ENCODE results near the gene TRIAP1. TPM values are rescaled to one million over a fixed set of nuclear protein-coding genes. Genes with fewer than 3 reads are reported as not detected.
A peak's percentile ranks its signal among the peaks of the same experiment; 100 is the strongest.

Gene TRIAP1
- total and polyA plus RNA-seq, 8 donors: 4.7 to 40.6 (median 14.7) TPM

GRCh38 chr12:120474616-120474960 lies 28.4 kb upstream of the TRIAP1 start:
- no peak overlapping the region for H3K27ac ChIP-seq
- intact Hi-C loops (cut with DNase I; ENCODE audit: low total_unique reads): no loop called here

GRCh38 chr12:120473807-120474615 lies 27.8 kb upstream of the TRIAP1 start:
- H3K4me3 ChIP-seq: no peak overlapping the region
- intact Hi-C loops (cut with DNase I; ENCODE audit: low total_unique reads): no loop called here
- no peaks in the 10 kb centered on the region for H3K36me3 ChIP-seq
- WGBS, 5 donors: 67 to 71% (median 69%) methylated on average over 6 of the region's 6 CpGs
- no peaks in the 10 kb centered on the region for H3K9me3 ChIP-seq
- TF ChIP-seq EP300 (IDR thresholded peaks at IDR 0.05): no peak
- no peak for TF ChIP-seq POLR2A (IDR thresholded peaks at IDR 0.05)
- TF ChIP-seq CTCF (IDR thresholded peaks at IDR 0.05): no peak
- TF ChIP-seq POLR2AphosphoS5 (IDR thresholded peaks at IDR 0.05): no peak
- no peak for DNase-seq
- peaks cover 8 to 35% (median 17%) of the 10 kb centered on the region in 4 donors for H3K4me1 ChIP-seq
- no peak overlapping the region for H3K27ac ChIP-seq
- H3K27me3 ChIP-seq: no peaks in the 10 kb centered on the region

More at GRCh38 chr12:120474616-120474960, 28.4 kb upstream of the TRIAP1 start:
- Histone ChIP-seq H3K36me3 (no peaks in the 10 kb centered on the region), H3K4me1 (peaks cover 8 to 35% (median 17%) of the 10 kb centered on the region in 4 donors), H3K27me3 (no peaks in the 10 kb centered on the region), H3K4me3 (no peak overlapping the region), H3K9me3 (no peaks in the 10 kb centered on the region)
- no peak for TF ChIP-seq EP300 (IDR thresholded peaks at IDR 0.05)
- no peak for TF ChIP-seq POLR2AphosphoS5 (IDR thresholded peaks at IDR 0.05)
- no peak for TF ChIP-seq POLR2A (IDR thresholded peaks at IDR 0.05)
- no peak for TF ChIP-seq CTCF (IDR thresholded peaks at IDR 0.05)
- DNase-seq: peak in 1 of 2 donors; percentile 58
- WGBS, 5 donors: 7 to 27% (median 12%) methylated on average over 2 of the region's 2 CpGs

- intact Hi-C loops (cut with DNase I; ENCODE audit: low total_unique reads): no loop called here
- Histone ChIP-seq H3K36me3 (peaks cover 0 to 1% (median under 1%) of the 10 kb centered on the region in 4 donors), H3K4me1 (peaks cover 15 to 45% (median 29%) of the 10 kb centered on the region in 4 donors), H3K27me3 (no peaks in the 10 kb centered on the region), H3K27ac (no peak overlapping the region), H3K9me3 (no peaks in the 10 kb centered on the region), H3K4me3 (no peak overlapping the region)
- DNase-seq: no peak
- TF ChIP-seq POLR2A (IDR thresholded peaks at IDR 0.05) (no peak), POLR2AphosphoS5 (IDR thresholded peaks at IDR 0.05) (no peak), CTCF (IDR thresholded peaks at IDR 0.05) (no peak), EP300 (IDR thresholded peaks at IDR 0.05) (no peak)
Observed at GRCh38 chr12:120472521-120472920, 26.3 kb upstream of the TRIAP1 start.

- intact Hi-C loops (cut with DNase I; ENCODE audit: low total_unique reads): no loop called here
- Histone ChIP-seq H3K27me3 (no peaks in the 10 kb centered on the region), H3K27ac (peak overlapping the region; percentile 94 to 97 (median 95)), H3K4me1 (peaks cover 33 to 68% (median 48%) of the 10 kb centered on the region in 4 donors), H3K4me3 (peak overlapping the region; percentile 80 to 98 (median 88)), H3K36me3 (peaks cover 2 to 23% (median 18%) of the 10 kb centered on the region in 4 donors), H3K9me3 (no peaks in the 10 kb centered on the region)
- TF ChIP-seq CTCF (IDR thresholded peaks at IDR 0.05): no peak
- TF ChIP-seq POLR2A (IDR thresholded peaks at IDR 0.05): no peak
- no peak for TF ChIP-seq EP300 (IDR thresholded peaks at IDR 0.05)
- DNase-seq: no peak
- WGBS, 5 donors: 63 to 80% (median 72%) methylated on average over 21 to 26 of the region's 26 CpGs
Observed at GRCh38 chr12:120470150-120470784, 24.1 kb upstream of the TRIAP1 start.
